ENCODE results near the gene CHGA. TPM values are rescaled to one million over a fixed set of nuclear protein-coding genes. Genes with fewer than 3 reads are reported as not detected.

CHGA gene
- total and polyA plus RNA-seq, 11 donors = 0.07 to 0.19 TPM; not detected in 9

DNA sequence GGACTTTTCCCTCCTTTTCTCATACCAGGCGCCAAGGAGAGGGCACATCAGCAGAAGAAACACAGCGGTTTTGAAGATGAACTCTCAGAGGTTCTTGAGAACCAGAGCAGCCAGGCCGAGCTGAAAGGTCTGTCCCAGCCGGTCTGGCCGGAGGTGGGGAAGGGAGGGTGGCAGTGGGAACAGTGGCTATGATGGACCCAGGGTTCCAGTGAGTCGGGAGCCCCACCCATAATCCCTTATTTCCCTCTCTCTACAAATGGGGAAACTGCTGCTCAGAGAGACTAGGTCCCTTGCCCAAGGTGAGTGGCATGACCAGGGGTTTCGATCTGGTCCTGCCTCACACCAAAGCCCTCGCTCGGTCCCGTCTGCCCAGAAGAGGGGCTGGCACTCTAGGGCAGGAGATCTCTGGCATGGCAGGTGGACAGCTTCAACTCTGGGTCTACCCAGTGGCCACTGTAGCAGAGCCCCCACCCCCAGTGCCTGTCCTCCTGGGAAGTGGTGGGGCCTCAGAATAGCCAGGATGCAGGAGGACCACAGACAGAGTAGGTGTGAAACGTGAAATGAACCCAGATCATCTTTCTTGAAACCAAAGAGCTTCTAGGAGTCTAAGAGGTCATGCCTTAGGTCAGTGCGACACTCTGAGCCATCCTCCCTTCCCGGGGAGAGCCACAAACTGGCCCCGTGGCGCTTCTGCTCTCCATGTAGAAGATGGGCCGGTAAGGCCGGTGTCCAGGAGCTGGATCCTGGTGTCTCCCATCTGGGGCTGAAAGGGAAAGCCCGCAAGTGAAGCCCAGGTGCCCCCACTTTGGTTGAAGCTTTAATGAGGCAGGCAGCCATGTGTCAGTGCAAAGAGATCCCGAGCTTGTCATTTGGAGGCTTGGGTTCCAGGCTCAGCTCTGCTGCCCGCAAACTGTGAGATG is 7.0 kb downstream of the CHGA start:
- ATAC-seq = no peak
- Histone ChIP-seq H3K27ac (no peak overlapping the region), H3K36me3 (no peaks in the 10 kb centered on the region), H3K4me1 (no peaks in the 10 kb centered on the region), H3K4me3 (no peak overlapping the region), H3K9me3 (no peaks in the 10 kb centered on the region), H3K27me3 (no peaks in the 10 kb centered on the region)
- 87 to 89% (median 88%) methylated on average over 10 to 20 of the region's 20 CpGs for WGBS, 4 donors
- intact Hi-C loops (cut with DNase I) = no loop called here
- DNase-seq = no peak
- TF ChIP-seq, protein P1, sequence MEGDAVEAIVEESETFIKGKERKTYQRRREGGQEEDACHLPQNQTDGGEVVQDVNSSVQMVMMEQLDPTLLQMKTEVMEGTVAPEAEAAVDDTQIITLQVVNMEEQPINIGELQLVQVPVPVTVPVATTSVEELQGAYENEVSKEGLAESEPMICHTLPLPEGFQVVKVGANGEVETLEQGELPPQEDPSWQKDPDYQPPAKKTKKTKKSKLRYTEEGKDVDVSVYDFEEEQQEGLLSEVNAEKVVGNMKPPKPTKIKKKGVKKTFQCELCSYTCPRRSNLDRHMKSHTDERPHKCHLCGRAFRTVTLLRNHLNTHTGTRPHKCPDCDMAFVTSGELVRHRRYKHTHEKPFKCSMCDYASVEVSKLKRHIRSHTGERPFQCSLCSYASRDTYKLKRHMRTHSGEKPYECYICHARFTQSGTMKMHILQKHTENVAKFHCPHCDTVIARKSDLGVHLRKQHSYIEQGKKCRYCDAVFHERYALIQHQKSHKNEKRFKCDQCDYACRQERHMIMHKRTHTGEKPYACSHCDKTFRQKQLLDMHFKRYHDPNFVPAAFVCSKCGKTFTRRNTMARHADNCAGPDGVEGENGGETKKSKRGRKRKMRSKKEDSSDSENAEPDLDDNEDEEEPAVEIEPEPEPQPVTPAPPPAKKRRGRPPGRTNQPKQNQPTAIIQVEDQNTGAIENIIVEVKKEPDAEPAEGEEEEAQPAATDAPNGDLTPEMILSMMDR (IDR thresholded peaks at IDR 0.05) = no peak
- TF ChIP-seq POLR2A (IDR thresholded peaks at IDR 0.05) = no peak

DNA sequence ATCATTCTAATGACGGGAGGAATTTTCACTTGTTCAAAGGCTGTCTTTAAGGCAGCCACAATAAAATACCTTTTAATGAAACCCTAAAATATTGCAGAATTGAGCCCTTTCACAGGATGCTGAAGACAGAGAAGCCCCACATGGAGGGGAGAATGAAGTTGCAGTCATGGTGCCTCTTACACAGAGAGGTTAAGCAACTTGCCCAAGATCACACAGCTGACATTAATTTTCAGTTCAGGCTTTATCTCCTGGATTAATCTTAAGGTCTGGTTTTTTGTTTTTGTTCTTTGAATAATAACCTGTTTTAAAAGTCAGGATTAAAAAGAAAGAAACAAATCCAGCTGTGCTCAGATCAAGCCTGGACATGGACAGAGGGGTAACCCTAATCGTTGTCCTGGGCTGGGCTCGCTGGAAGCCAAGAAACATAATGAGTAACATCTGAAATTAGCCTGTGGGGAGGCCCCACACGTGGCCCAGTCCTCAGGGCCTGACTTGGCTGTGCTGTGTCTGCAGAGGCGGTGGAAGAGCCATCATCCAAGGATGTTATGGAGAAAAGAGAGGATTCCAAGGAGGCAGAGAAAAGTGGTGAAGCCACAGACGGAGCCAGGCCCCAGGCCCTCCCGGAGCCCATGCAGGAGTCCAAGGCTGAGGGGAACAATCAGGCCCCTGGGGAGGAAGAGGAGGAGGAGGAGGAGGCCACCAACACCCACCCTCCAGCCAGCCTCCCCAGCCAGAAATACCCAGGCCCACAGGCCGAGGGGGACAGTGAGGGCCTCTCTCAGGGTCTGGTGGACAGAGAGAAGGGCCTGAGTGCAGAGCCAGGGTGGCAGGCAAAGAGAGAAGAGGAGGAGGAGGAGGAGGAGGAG is 8.0 kb downstream of the CHGA start:
- Histone ChIP-seq H3K27me3 (no peaks in the 10 kb centered on the region), H3K27ac (no peak overlapping the region), H3K36me3 (peaks cover 0 to 5% (median 0%) of the 10 kb centered on the region in 9 donors), H3K4me3 (no peak overlapping the region), H3K9me3 (no peaks in the 10 kb centered on the region), H3K4me1 (no peaks in the 10 kb centered on the region)
- no peak for TF ChIP-seq POLR2A (IDR thresholded peaks at IDR 0.05)
- TF ChIP-seq, protein P1 (IDR thresholded peaks at IDR 0.05) = no peak
- ATAC-seq (peak in 1 of 4 donors; percentile 29), DNase-seq (peak in 1 of 5 donors; percentile 59)
- 60 to 67% (median 63%) methylated on average over 8 of the region's 8 CpGs for WGBS, 4 donors
- intact Hi-C loops (cut with DNase I) = no loop called here

DNA sequence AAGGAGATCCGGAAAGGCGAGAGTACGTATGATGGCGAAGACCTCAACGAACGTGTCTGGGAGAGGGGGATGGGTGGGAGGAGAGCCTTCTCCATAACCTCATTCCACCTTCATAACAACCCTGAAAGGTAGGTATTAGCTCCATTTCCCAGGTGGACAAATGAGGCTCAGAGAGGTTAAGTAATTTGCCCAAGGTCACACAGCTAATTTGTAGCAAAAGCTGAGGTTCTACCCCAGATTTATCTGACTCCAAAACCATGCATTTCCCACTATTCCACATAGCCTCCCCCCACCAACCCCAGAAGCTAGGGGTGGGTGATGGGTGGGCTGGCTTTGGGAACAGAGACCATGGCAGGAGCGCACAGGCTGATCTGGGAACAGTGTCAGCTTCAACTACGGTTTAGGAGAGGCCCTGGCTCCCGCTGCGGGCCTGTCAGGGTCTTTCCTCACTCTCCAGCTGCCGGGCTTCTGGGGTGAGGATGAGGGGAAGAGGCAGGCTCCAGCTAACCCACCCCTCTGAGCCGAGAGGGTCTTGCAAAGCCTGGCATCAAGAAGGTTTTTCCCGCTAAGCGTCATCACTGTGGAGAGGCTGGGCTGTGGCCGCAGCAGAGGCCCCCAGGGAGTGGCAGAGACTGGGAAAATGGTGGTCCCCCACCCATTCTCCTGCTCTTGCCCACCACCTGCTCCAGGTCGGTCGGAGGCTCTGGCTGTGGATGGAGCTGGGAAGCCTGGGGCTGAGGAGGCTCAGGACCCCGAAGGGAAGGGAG is 8.9 kb downstream of the CHGA start:
- H3K4me1 ChIP-seq = no peaks in the 10 kb centered on the region

More for the DNA sequence above, 8.9 kb downstream of the CHGA start:
- H3K27ac ChIP-seq = no peak overlapping the region
- WGBS, 4 donors = 86 to 87% (median 87%) methylated on average over 14 to 18 of the region's 18 CpGs
- H3K27me3 ChIP-seq = no peaks in the 10 kb centered on the region
- H3K36me3 ChIP-seq = peaks cover 0 to 13% (median 4%) of the 10 kb centered on the region in 9 donors
- DNase-seq (peak in 1 of 5 donors; percentile 55), ATAC-seq (no peak)
- no peak overlapping the region for H3K4me3 ChIP-seq
- no peak for TF ChIP-seq POLR2A (IDR thresholded peaks at IDR 0.05)
- TF ChIP-seq, protein P1 (IDR thresholded peaks at IDR 0.05) = no peak
- intact Hi-C loops (cut with DNase I) = no loop called here
- H3K9me3 ChIP-seq = no peaks in the 10 kb centered on the region

All from heart left ventricle (tissue), 16 donors.